ENCODE results near the gene LHX2. TPM values are rescaled to one million over a fixed set of nuclear protein-coding genes. Genes with fewer than 3 reads are reported as not detected.
A peak's percentile ranks its signal among the peaks of the same experiment; 100 is the strongest.

Gene LHX2
- total RNA-seq, 1 experiment from 2014 or later, result not detected

GRCh38 chr9:124046189-124046588, 34.6 kb downstream of the LHX2 start:
- Mint-ChIP-seq H3K9me3 (no peaks in the 10 kb centered on the region; a peak in 1 of 5 replicates), H3K4me1 (peaks cover 2% of the 10 kb centered on the region in 2 experiments; a peak in 2 of 4 replicates), H3K36me3 (ENCODE audit: insufficient read depth in 1 of 3, low read depth in 3 of 3) (no peaks in the 10 kb centered on the region), H3K4me3 (peak overlapping the region; percentile 17 to 46; a peak in 2 of 5 replicates), H3K27me3 (ENCODE audit: low read depth) (peaks cover 69% of the 10 kb centered on the region), H3K27ac (no peak overlapping the region)
- H3K4me1 ChIP-seq (ENCODE audit: insufficient read depth, low read length), result no peaks in the 10 kb centered on the region
- H2BK12ac ChIP-seq (ENCODE audit: insufficient read length, low read depth, low read length), result no peak overlapping the region
- no peak overlapping the region for H3K56ac ChIP-seq (ENCODE audit: insufficient read length, low read depth, low read length)
- no peak overlapping the region for H3K27ac ChIP-seq (ENCODE audit: insufficient read length, low read depth, low read length)
- no peaks in the 10 kb centered on the region; the same call in 1 of the 2 replicates for H3K27me3 ChIP-seq (ENCODE audit: insufficient read depth, low read length)
- no peak overlapping the region for H3K23ac ChIP-seq (ENCODE audit: insufficient read length, low read depth, low read length)
- H3K23me2 ChIP-seq (ENCODE audit: insufficient read length, low read depth, low read length, poor library complexity, severe bottlenecking), result peaks cover under 1% of the 10 kb centered on the region
- no peak for TF ChIP-seq CTCF (conservative IDR thresholded peaks at IDR 0.05)
- H4K91ac ChIP-seq (ENCODE audit: insufficient read length, low read depth, low read length), result no peak overlapping the region
- no peak overlapping the region for H2AFZ ChIP-seq (ENCODE audit: low read length)
- no peak overlapping the region for H4K5ac ChIP-seq (ENCODE audit: insufficient read length, low read depth, low read length)
- H2BK20ac ChIP-seq (ENCODE audit: low read depth, low read length, poor library complexity, severe bottlenecking), result no peak overlapping the region
- no peak overlapping the region for H2AK5ac ChIP-seq (ENCODE audit: insufficient read length, low read length)
- no peaks in the 10 kb centered on the region for H3K79me1 ChIP-seq (ENCODE audit: insufficient read depth, low read depth, low read length, poor library complexity, severe bottlenecking)
- no peak overlapping the region for H3T11ph ChIP-seq (ENCODE audit: low read length)
- no peak overlapping the region for H2BK15ac ChIP-seq (ENCODE audit: low read depth, low read length)
- no peak overlapping the region for H2BK5ac ChIP-seq (ENCODE audit: insufficient read length, low read length)
- H3K9ac ChIP-seq (ENCODE audit: extremely low read depth, insufficient read length, low read length), result no peak overlapping the region
- H4K8ac ChIP-seq (replicated peaks; ENCODE audit: insufficient read length, low read depth, low read length), result no peak overlapping the region
- H4K20me1 ChIP-seq (ENCODE audit: control insufficient read depth, insufficient read depth, insufficient read length), result no peaks in the 10 kb centered on the region
- H3K9me3 ChIP-seq (ENCODE audit: control insufficient read depth, low read depth, low read length), result no peaks in the 10 kb centered on the region
- H3K18ac ChIP-seq (ENCODE audit: insufficient read length, low read depth, low read length), result no peak overlapping the region
- H3K4ac ChIP-seq (ENCODE audit: low read depth, low read length), result no peak overlapping the region
- H2BK120ac ChIP-seq (ENCODE audit: low read depth, low read length, poor library complexity, severe bottlenecking), result no peak overlapping the region
- DNase-seq, result no peak
- H3K4me2 ChIP-seq (ENCODE audit: insufficient read depth, insufficient read length, low read length), result peak overlapping the region; percentile 28
- no peaks in the 10 kb centered on the region for H3K79me2 ChIP-seq (ENCODE audit: insufficient read depth, low read length)
- no peak overlapping the region for H3K14ac ChIP-seq (ENCODE audit: insufficient read depth, low read length)
- WGBS (ENCODE audit: extremely low coverage, insufficient read length, low lambda C conversion rate), result no CpG with 5 or more reads among the region's 10 CpGs

Data from H9 (cell line).